ENCODE results near the gene OSBPL10.

Gene OSBPL10

DNA sequence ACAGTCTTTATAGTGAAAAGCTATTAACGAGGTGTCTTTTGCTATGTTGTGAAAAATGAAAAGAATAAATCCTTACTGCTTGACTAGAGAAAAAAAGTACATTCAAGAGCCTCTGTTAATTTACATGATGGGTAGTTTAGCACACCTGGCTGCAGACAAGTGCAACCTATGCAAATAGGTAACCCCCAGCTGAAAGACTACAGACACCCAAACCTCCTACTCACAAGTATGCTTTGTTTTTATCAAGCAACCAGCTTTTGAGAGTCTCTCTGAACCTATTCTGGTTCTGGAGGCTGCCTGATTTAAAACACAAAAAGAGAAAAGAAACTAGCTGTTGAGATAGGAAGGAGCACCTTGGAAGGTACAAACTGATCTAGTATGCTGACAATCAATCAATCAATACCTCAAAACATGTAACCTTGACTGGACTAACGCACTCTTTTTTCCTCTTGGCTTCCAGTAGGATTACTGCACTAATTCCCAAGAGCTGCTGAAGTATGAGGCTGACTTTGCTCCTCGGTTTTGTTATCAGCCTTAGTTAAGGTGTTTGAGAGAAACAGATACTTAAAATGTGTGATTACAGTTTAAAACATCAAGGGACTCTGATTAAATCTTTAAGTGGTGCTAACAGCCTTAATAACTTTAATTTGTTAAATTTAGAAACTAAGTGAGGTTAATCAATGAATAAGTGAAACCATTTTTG lies 63.6 kb downstream of the OSBPL10 start:
- H3K4me3 ChIP-seq (ENCODE audit: insufficient read depth, low read depth, low read length, poor library complexity, severe bottlenecking), result no peak overlapping the region

DNA sequence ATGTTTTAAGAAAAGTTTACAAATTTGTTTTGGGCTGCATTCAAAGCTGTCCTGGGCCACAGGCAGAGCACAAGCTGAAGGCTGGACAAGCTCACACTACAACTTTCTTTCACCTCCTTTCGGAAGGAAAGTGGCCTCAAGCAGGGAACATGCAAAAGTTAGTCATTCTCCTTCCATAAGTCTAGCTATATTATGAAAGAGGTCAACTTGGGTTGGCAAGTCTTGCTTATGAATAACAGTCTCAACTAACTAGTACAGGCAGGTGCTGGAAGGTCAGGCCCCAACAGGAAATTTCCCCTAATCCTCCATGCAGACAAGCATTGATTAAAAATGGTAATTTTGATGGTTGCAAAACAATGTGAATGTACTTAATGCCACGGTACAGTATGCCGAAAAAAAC lies 69.4 kb downstream of the OSBPL10 start:
- Histone ChIP-seq H3K9me3 (ENCODE audit: control insufficient read depth, low read length) (no peaks in the 10 kb centered on the region), H3K36me3 (ENCODE audit: control insufficient read depth, insufficient read depth, low read length) (no peaks in the 10 kb centered on the region), H3K27ac (ENCODE audit: insufficient read depth, low read length, poor library complexity, severe bottlenecking) (no peak overlapping the region), H3K4me3 (ENCODE audit: insufficient read depth, low read depth, low read length, poor library complexity, severe bottlenecking) (no peak overlapping the region), H3K27me3 (replicated peaks; ENCODE audit: control insufficient read depth, insufficient read depth, low read length, poor library complexity, severe bottlenecking) (no peaks in the 10 kb centered on the region), H3K4me1 (ENCODE audit: control insufficient read depth, insufficient read depth, low read length, poor library complexity, severe bottlenecking) (no peaks in the 10 kb centered on the region)
- DNase-seq, result no peak

More for the DNA sequence above, 63.6 kb downstream of the OSBPL10 start:
- no peaks in the 10 kb centered on the region for H3K36me3 ChIP-seq (ENCODE audit: control insufficient read depth, insufficient read depth, low read length)
- H3K9me3 ChIP-seq (ENCODE audit: control insufficient read depth, low read length), result peaks cover 8% of the 10 kb centered on the region
- DNase-seq, result no peak
- no peak overlapping the region for H3K27ac ChIP-seq (ENCODE audit: insufficient read depth, low read length, poor library complexity, severe bottlenecking)
- H3K27me3 ChIP-seq (replicated peaks; ENCODE audit: control insufficient read depth, insufficient read depth, low read length, poor library complexity, severe bottlenecking), result no peaks in the 10 kb centered on the region
- H3K4me1 ChIP-seq (ENCODE audit: control insufficient read depth, insufficient read depth, low read length, poor library complexity, severe bottlenecking), result no peaks in the 10 kb centered on the region

DNA sequence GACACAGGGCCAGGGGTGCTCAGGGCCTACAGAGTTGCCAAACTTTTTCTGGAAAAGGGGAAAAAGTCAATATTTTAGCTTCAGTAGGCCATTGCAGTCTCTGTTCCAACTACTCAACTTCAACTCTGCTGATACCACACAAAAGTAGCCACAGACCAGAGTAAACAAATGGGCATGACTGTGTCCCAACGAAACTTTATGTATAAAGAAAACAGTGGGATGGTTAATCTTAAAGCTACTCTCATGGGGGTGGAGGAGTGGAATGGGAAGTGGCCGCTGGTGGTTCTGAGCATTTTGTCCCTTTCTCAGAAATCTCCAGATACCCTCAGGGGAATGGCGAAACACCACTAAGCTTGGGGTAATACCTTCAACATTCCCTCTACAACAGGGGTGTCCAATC lies 69.9 kb downstream of the OSBPL10 start:
- H3K4me1 ChIP-seq (ENCODE audit: control insufficient read depth, insufficient read depth, low read length, poor library complexity, severe bottlenecking), result no peaks in the 10 kb centered on the region
- no peaks in the 10 kb centered on the region for H3K36me3 ChIP-seq (ENCODE audit: control insufficient read depth, insufficient read depth, low read length)
- H3K4me3 ChIP-seq (ENCODE audit: insufficient read depth, low read depth, low read length, poor library complexity, severe bottlenecking), result no peak overlapping the region
- DNase-seq, result no peak
- H3K27me3 ChIP-seq (replicated peaks; ENCODE audit: control insufficient read depth, insufficient read depth, low read length, poor library complexity, severe bottlenecking), result no peaks in the 10 kb centered on the region
- no peaks in the 10 kb centered on the region for H3K9me3 ChIP-seq (ENCODE audit: control insufficient read depth, low read length)
- no peak overlapping the region for H3K27ac ChIP-seq (ENCODE audit: insufficient read depth, low read length, poor library complexity, severe bottlenecking)

DNA sequence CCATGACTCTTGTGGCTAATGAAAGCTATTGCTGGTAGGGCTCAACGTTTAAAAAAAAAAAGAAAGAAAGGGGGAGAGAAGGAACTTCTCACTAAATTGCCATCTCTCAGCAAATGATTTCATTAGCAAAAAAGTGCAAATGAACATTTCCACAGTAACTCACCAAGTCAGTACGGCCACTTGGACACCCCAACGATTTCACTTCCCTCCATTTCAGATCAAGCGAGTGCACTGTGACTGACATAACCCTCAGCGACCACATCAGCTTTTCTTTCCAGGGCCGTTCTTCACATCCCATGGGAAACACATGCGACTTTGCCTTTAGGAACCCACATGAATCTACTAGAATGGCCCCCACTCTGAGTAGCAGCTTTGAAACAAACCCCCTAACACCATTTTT lies 71.6 kb downstream of the OSBPL10 start:
- Histone ChIP-seq H3K27ac (ENCODE audit: insufficient read depth, low read length, poor library complexity, severe bottlenecking) (no peak overlapping the region), H3K36me3 (ENCODE audit: control insufficient read depth, insufficient read depth, low read length) (no peaks in the 10 kb centered on the region), H3K4me1 (ENCODE audit: control insufficient read depth, insufficient read depth, low read length, poor library complexity, severe bottlenecking) (no peaks in the 10 kb centered on the region), H3K4me3 (ENCODE audit: insufficient read depth, low read depth, low read length, poor library complexity, severe bottlenecking) (no peak overlapping the region), H3K9me3 (ENCODE audit: control insufficient read depth, low read length) (no peaks in the 10 kb centered on the region), H3K27me3 (replicated peaks; ENCODE audit: control insufficient read depth, insufficient read depth, low read length, poor library complexity, severe bottlenecking) (no peaks in the 10 kb centered on the region)
- DNase-seq, result no peak

DNA sequence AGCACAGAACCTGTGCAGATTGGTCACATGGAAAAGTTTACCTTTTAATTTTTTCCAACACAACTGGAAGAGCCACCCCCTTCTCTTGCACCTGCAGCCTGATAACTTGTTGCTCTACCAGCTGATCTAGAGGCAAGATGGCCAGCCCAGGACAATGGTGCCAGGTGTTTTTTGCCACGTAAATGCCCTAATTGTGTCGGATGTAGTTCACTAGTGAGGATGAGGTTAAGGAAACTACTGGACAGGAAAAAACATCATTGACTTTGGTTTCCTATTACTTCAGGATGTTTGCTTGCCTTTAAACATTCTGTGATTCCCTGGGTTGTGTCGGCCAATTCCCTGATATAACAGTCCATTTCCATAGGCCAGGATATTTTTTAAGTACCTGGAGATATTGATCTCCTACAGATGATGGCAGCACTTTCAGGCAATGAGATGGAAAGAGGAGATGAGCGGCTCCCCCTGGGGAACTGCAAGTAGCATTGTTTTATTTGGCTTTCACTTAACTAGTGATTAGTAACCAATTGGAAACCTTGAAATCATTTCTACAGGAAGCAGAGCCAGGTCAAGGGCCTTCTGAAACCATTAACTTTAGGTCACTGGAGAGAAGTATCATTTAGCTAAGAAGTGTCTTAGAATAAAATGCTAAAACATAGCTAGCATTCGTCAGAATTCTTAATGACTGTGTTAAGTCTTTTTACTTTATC lies 72.5 kb downstream of the OSBPL10 start:
- Histone ChIP-seq H3K4me3 (ENCODE audit: insufficient read depth, low read depth, low read length, poor library complexity, severe bottlenecking) (no peak overlapping the region), H3K4me1 (ENCODE audit: control insufficient read depth, insufficient read depth, low read length, poor library complexity, severe bottlenecking) (no peaks in the 10 kb centered on the region), H3K36me3 (ENCODE audit: control insufficient read depth, insufficient read depth, low read length) (no peaks in the 10 kb centered on the region), H3K9me3 (ENCODE audit: control insufficient read depth, low read length) (no peaks in the 10 kb centered on the region), H3K27ac (ENCODE audit: insufficient read depth, low read length, poor library complexity, severe bottlenecking) (no peak overlapping the region), H3K27me3 (replicated peaks; ENCODE audit: control insufficient read depth, insufficient read depth, low read length, poor library complexity, severe bottlenecking) (no peaks in the 10 kb centered on the region)
- DNase-seq, result no peak

DNA sequence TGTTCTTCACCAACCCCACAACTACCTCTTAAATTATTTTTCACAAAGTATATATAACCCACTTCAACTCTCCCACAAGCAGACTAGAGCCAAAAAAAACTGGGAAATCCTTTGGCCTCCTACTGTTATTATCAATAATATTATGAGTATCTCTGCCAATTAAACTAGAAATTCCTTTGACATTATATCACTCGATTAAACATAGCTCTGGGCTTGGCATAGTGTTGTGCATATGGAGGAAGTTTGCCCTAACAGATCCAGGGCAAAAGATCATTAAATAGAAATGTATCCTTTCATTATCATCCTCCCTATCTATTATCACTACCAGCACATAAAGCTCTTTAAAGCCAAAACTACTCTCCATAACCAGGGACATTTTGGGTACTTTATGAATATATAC lies 74.9 kb downstream of the OSBPL10 start:
- Histone ChIP-seq H3K4me3 (ENCODE audit: insufficient read depth, low read depth, low read length, poor library complexity, severe bottlenecking) (no peak overlapping the region), H3K27me3 (replicated peaks; ENCODE audit: control insufficient read depth, insufficient read depth, low read length, poor library complexity, severe bottlenecking) (no peaks in the 10 kb centered on the region), H3K36me3 (ENCODE audit: control insufficient read depth, insufficient read depth, low read length) (no peaks in the 10 kb centered on the region), H3K4me1 (ENCODE audit: control insufficient read depth, insufficient read depth, low read length, poor library complexity, severe bottlenecking) (no peaks in the 10 kb centered on the region), H3K27ac (ENCODE audit: insufficient read depth, low read length, poor library complexity, severe bottlenecking) (no peak overlapping the region), H3K9me3 (ENCODE audit: control insufficient read depth, low read length) (no peaks in the 10 kb centered on the region)
- no peak for DNase-seq

DNA sequence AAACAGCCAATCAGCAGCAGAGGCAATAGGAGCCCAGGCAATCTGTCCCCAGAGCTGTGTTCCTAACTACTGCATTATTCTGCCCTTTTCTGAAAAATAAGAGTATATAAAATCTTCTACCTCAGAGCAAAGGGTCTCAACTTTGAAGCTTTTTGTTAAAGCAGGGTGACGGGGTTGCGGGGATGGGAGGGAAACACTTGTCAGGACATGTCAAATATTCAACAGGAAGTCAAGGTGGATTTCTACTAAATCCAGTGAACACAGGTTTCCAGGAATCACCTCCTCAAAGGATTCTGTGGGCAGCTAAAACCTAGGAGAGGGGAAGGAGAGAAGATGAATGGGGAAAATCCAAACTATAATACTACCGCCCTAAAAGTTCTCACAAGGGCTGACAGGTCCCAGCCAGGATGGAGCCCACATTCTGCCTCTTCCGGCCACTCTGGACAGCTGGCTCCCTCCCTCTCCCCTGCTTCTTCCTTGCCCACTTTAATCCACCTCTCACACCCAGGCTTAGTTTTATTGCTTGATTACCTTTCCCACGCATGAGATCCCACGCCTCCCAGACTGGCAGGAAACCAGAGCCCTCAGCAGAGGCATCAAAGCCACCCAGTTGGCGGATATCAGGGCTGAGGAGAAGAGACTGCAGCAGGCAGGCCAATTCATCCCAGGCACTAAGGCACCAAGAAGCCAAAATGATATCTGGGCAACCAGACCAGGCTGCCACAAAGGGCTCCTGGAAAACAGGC lies 77.2 kb downstream of the OSBPL10 start:
- no peak overlapping the region for H3K27ac ChIP-seq (ENCODE audit: insufficient read depth, low read length, poor library complexity, severe bottlenecking)
- H3K36me3 ChIP-seq (ENCODE audit: control insufficient read depth, insufficient read depth, low read length), result no peaks in the 10 kb centered on the region
- H3K27me3 ChIP-seq (replicated peaks; ENCODE audit: control insufficient read depth, insufficient read depth, low read length, poor library complexity, severe bottlenecking), result no peaks in the 10 kb centered on the region
- no peak overlapping the region for H3K4me3 ChIP-seq (ENCODE audit: insufficient read depth, low read depth, low read length, poor library complexity, severe bottlenecking)
- no peaks in the 10 kb centered on the region for H3K4me1 ChIP-seq (ENCODE audit: control insufficient read depth, insufficient read depth, low read length, poor library complexity, severe bottlenecking)
- H3K9me3 ChIP-seq (ENCODE audit: control insufficient read depth, low read length), result no peaks in the 10 kb centered on the region
- no peak for DNase-seq

DNA sequence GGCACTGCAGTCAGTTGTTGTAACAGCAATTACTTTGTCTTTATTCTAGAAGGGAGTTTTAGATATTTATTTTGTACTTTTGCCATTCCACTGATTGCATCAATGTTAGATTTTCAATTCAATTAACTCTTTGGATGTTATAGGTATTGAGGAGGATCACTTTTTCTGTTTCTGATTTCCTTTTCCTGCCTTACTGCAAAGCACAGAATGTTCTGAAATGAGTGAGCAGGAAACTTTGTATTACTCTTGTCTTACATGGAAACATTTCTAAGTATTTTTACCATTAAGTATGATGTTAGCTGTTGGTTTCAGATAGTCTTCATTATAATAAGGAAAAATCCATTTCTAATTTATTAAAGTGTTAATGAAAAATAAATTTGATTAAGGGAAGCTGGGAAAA lies 80.5 kb downstream of the OSBPL10 start:
- Histone ChIP-seq H3K4me1 (ENCODE audit: control insufficient read depth, insufficient read depth, low read length, poor library complexity, severe bottlenecking) (no peaks in the 10 kb centered on the region), H3K4me3 (ENCODE audit: insufficient read depth, low read depth, low read length, poor library complexity, severe bottlenecking) (no peak overlapping the region), H3K36me3 (ENCODE audit: control insufficient read depth, insufficient read depth, low read length) (no peaks in the 10 kb centered on the region), H3K9me3 (ENCODE audit: control insufficient read depth, low read length) (no peaks in the 10 kb centered on the region), H3K27ac (ENCODE audit: insufficient read depth, low read length, poor library complexity, severe bottlenecking) (no peak overlapping the region), H3K27me3 (replicated peaks; ENCODE audit: control insufficient read depth, insufficient read depth, low read length, poor library complexity, severe bottlenecking) (no peaks in the 10 kb centered on the region)
- DNase-seq, result no peak

DNA sequence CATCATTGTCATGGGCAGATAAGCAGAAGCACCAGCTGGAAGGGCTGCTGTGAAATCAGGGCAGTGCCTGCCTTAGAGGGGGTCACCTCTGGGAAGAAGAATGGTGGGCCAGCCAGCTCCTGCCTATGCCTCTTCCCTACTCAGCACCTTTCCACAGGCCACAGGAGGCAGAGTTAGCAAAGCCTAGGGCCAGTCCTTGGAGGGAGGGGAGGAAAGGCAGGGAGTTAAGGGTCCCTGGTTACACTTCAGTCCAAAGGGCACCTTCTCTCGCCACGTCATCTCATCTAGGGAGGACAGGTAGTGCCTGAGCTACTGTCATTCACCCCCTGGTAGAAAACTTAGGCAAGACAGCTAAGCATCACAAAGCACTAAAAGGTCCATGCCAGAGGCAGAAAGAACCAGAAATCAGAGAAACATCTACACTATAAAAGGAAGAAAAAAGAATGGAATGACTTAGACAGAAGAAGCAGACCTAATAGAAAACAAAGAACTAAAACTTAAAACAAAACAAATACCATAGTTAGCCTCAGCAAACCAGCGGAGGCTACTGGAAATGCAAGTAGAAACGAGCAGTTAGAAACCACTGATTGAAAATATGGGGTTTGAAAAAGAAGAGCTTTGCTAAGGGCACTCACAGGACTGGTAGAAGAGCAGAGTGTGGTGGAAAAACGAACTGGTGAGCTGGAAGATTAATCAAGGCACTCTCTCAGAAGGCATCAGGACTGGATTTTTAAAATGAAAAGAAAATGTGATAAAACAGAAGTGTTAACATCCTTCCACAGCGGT lies 84.2 kb downstream of the OSBPL10 start:
- DNase-seq, result no peak
- Histone ChIP-seq H3K4me1 (ENCODE audit: control insufficient read depth, insufficient read depth, low read length, poor library complexity, severe bottlenecking) (no peaks in the 10 kb centered on the region), H3K36me3 (ENCODE audit: control insufficient read depth, insufficient read depth, low read length) (no peaks in the 10 kb centered on the region), H3K27ac (ENCODE audit: insufficient read depth, low read length, poor library complexity, severe bottlenecking) (no peak overlapping the region), H3K9me3 (ENCODE audit: control insufficient read depth, low read length) (no peaks in the 10 kb centered on the region), H3K27me3 (replicated peaks; ENCODE audit: control insufficient read depth, insufficient read depth, low read length, poor library complexity, severe bottlenecking) (no peaks in the 10 kb centered on the region), H3K4me3 (ENCODE audit: insufficient read depth, low read depth, low read length, poor library complexity, severe bottlenecking) (no peak overlapping the region)
